ENCODE results near the gene TAF5L.
A peak's percentile ranks its signal among the peaks of the same experiment; 100 is the strongest.

TAF5L gene

DNA sequence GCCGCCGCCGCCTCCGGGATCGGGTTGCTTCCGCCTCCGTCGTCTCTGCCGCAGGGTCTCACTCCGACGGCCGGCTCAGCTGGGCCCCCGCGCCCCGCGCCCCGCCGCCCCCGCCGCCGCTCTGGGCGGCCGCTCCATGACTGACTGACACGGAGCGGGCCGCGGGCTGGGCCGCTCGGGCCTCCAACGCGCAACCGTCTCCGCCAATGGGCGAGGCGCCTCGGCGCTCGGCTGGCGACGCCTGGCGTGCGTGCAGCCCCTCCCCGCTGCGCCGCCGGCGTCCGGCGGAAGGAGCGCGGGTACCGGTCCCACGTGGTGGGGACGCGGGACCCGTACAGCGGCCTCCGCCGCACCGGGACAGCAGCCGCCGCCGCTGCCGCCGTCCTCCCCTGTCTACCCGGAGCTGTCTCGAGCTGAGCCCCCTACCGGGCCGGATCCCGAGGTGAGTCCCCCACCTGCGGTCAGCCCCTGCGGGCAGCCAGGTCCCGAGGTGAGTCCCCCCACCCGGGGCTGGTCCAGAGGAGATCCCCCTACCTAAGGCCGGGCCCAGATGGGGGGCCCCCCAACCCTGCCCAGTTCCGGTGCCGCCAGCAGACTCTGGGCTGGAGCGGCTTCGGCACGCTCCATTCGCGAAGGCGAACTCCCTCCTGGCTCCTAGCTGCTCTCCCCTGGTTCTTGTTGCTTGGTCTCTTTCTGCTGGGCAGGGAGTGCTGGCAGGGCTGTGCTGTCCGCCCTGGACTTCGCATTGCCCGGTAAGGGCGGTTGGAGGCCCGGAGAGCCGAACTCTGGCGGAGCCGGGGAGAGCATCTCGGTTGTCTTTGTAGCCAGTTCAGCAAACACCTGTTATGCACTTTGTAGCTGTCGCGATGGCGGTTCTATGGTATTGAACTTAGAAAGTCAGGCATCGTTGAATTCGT, at the start of gene TAF5L, which contains the start of gene URB2:
Gene TAF5L (minus strand): TSS at position 208 of the 917 bp plus-strand sequence. CDS start 11,640 bp downstream, outside the sequence.
Gene URB2 (plus strand): TSS at position 333 of the 917 bp plus-strand sequence. CDS start 1,387 bp downstream, outside the sequence.
- peak; percentile 89 for DNase-seq

DNA sequence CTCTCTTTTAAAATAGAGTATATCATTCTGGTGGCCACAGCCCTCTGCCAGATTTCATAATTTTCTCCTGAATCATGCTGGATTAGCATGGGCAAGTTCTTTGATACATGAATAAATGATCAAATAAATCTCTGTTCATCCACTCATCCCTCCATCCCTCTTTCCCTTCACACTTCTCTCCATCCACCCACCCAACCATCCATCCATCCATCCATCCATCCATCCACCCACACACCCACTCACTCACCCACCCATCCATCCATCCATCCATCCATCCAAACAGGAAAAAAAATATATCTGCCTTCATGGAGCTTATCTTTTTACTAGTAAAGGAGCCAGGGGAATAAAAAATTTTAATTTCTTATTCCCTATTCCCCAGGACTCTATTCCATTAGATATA, 49.5 kb upstream of the TAF5L start:
- no peak for DNase-seq

DNA sequence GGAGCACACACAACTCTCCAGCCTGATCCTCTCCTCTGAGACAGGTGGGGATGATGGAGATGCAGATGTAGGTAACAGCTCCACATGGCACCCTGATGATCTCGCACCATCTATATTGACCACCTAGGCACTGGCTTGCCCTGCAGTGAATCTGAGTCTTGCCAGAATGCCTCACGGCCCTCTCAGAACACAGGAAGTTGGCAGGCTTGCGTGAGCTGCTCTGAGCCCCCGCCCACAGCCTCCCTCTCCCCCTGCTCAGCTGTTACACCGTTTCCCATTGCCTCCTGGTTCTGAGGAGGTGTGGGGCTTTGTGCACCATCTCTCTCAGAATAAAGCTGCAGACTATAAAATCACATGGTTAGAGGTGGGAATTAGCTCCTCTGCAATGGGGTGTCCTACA, 48.1 kb upstream of the TAF5L start:
- no peak for DNase-seq

DNA sequence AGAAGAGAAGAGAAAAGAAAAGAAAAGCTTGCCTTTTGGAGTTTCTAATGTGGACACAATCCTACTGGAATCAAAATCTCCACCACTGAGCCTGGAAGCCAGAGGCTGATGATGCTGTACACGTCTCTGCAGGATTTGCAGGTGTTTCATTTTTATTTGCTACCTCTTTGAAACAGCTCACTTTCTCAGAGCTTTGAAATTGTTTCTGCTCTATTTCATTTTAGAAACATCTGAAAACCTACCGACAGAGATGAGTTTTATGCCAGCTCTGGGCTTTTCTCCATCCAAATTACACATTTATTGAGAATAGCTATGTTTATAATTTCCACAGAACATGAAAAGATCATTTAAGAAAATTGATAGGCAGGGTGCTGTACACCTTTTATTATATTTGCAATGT, 46.3 kb upstream of the TAF5L start:
- no peak for DNase-seq

DNA sequence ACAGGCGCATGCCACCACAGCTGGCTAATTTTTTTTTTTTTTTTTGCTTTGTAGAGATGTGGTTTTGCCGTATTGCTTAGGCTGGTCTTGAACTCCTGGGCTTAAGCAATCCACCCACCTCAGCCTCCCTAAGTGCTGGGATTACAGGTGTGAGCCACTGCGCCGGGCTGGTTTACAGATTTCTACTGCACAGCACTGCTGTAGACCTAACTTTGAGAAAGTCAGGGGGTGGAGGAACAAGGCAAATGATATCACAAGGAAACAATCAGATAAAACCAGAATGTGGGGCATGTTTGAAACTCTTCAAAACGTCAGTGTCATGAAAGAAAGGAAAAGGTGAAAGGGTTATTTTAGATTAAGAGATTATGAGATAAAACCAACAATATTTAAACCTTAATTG, 45.4 kb upstream of the TAF5L start:
- DNase-seq, result no peak

DNA sequence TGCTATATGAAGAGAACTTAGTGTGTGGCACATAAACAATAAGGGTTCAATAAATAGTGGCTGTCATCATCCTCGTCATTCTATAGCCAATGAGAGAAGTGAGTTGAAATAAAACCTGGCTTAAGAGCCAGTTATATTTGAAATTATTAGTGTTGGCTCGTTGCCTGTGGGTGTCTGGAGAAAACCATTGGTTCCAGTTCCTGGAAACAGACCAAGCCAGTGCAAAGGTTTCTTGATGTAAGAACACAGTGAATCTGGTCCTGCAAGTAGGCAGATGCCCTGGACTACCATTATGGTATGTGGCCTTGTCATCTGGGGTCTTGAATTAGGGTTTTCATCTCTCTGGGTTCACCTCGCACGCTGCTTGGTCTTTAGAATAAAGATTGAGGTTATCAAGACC, 43.4 kb upstream of the TAF5L start:
- DNase-seq, result no peak

DNA sequence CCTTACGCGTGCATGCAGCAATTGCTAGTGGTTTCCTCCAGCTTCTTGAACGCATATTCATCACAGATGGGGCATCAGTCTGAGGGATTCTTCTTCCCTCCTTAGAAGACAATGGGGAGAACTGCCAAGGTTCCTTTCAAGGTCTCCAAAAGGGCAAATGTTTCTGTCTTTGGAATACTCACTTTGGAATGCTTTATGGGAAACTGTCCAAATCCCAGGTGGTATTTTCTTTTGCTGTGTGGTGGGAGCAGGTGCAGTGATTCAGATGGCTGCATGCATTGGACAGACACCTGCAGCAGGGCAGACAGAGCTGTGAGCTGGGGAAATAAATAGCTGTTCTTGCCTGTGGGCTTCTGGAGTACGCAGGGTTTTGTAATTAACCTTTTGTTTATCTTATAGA, 40.7 kb upstream of the TAF5L start:
- peak; percentile 5 for DNase-seq

DNA sequence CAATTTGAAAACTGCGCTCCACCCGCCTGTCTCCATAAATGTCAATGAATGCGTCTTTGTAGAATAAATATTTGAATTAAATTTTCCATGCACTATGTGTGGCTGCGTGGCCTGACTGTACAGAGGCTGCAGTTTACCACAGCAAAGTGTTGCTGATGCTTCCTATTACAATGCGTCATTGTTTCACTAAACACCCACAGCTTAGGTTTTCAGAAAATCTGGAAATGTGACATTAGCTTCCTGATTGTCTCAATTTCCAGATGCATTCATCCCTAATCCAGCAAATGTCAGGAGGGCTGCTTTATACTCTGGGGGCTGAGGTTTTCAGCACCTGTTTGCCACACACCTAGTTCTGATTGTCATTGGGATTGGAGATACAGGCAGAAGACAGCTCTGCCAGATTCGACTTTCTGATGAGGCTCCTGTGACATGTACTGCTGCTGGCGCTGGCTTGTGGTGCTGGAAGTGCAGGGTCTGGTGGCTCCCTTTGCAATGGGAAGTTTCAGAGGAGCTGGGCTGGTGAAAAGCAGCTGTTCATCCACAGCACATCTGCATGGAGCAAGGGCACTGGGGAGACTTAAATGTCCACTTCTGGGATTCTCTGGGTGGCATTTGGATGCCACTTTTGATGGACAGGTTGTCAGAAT, 40.1 kb upstream of the TAF5L start:
- no peak for DNase-seq

DNA sequence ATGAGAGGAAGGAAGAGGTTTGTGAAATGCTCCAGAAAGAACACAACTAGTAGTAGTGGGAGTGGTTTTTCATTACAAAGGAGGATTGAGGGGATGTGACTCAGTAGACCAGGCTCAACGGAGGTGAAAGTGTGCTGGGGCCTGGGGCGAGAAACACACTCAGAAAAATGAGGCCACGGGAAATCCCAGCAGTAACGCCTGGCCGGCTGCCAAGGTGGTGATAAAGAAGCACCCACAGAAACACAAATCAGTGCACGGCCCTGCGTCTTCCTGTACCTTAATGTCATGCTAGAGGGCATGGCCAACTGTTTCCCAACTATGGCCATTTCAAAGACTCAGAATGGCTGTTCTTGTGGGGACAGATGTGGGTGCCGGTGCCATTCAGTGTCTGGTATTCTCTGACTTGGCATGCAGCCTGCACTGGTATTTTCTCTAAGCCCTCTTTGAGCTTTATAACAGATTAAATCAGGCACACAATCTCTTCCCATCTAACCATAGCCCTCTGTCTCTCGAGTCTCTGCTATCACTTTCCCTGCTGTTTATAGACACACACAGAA, 38.3 kb upstream of the TAF5L start:
- DNase-seq, result peak; percentile 3

DNA sequence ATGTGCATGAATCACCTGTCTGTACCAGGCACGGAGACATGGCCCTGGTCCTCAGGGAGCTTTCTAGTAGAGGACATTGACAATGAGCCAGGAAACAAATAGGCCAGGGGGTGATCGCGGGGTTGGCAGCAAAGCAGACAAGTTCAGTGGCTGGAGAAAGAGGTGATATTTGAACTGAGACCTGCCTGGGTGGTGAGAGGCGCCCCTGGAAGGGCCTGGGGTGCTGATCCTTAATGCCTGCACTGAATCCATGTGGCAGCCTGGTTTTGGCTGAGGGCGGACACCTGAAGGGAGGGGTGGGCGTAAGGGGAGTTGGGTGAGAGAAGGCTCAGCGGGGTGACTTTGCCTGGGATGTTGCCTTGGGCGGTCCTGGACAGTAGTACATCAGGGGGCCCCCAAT, 36.0 kb upstream of the TAF5L start:
- DNase-seq, result no peak

DNA sequence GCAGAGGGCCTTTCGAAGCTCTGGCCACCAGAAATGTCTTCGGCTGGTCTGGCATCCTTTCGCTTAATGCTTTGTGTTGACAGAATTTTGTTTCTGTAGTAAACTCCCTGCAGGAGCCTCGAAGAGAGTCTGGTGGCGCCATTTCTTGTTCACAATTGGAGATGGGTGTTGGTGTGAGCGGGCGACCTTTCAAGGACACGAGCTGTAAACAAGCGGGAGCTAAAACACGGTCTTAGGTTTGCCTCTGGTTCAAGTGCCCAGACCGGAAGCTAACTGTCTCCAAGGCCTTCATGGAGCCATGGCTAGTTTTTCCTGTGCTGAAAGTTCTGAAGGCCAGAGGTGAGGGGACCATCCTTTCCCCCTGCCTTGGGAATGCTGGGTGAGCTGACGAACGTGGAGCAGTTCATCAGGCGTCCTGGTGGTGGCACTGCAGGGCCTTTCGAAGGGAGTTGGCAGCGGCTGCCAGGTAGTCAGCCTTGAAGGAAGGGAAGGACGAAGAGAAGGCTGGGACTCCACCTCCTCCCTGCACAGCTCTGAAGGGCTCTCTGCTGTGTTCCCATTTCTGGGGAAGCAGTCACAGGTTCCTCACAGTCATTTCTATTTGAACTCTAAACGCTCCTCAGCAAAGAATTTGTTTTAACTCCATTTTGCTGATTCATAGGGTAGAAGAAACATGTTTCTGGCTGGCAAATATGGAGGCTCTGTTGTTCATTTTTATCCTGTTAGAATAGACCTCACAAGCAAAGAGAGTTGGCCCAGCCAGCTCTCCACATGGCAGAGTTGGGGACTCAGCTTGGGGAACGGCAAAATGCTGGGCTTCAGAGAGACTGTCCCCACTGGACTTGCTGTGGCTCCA, 35.3 kb upstream of the TAF5L start:
- peak; percentile 64 for DNase-seq

DNA sequence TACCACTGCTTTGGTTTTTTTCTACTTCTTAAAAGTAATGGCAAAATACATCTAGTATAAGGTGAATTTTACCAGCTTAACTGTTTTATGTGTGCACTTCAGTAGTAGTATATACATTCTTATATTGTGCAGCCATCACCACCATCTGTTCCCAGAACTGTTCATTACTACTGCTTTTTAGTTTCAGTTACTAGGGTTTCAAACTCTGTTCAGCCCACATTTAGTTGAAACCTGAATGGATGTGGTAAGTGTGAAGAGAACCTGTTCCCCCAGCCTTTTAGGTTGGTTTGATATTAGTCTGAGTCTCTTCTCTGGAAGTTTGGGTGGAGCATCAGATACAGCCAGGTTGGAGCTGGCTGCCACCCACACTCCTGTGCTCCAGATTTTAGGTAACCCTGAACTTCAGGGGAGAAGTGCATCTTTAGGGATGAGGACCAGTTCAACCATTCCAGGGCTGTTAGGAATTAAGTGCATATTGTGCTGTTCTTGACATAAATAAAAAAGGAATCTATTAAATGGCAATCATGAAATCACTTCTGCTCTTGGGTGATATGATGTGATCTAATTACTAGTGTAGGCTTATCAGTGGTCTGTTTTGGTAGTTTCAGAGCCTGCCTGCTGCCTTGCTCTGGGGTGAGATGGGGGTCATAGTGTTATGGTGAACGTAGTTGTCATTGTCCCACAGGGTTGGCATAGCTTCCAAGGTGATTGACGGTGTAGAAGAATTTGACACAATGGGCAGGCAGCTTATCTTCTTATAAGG, 32.3 kb upstream of the TAF5L start:
- DNase-seq, result no peak

DNA sequence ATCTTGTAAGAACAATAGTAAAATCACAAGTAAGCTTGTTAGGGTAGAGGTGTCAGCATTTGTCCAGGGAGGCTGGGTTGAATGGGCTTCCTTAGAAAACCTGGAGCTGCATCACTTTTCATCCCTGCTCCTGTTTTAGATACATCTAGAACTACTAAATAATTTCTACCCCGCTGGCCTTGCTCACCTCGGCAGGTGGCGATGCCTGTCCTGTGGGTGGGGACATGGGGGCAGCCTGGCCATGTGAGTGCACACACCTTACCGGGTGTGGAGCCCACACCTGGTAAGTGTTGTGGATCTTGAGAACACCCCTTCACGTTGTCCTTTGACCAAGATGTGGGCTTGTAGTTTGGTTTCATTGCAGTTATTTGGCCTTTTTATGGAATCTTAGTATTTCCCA, 29.9 kb upstream of the TAF5L start:
- DNase-seq, result no peak

DNA sequence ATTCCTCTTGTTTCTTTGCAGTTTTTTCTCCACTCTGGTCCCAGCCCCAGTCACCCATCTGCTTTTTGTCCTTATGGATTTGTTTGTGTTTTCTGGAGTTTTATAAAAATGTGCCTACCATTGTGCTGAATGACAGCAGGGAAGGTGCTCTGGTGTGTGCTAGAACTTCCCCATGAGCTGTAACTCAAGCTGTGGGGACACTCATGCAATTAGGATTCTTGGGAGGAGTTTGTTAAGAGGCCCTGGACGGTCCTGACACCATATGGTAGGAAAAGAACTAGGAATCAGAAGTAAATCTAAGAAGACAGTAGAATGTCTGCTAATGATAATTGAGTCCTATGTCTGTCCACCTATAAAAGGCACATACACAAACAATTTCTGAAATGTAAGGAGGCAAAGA, 27.5 kb upstream of the TAF5L start:
- no peak for DNase-seq

DNA sequence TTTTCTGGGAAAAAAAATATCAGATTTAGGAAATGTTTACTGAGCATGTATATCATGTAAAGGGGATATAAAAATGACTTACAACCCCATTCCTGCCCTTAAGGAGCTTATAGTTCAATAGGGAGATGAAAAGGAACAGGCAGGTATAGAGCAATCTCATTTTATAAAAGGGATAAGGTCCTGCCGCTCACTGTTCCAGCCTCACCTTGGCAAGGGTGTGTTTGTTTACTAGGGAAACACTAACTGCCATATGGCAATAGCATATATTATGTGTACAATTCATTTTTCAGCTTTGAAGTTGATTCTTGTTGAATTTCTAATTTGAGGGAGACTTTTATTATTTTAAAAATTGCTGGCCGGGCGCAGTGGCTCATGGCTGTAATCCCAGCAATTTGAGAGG, 25.6 kb upstream of the TAF5L start:
- DNase-seq, result no peak

DNA sequence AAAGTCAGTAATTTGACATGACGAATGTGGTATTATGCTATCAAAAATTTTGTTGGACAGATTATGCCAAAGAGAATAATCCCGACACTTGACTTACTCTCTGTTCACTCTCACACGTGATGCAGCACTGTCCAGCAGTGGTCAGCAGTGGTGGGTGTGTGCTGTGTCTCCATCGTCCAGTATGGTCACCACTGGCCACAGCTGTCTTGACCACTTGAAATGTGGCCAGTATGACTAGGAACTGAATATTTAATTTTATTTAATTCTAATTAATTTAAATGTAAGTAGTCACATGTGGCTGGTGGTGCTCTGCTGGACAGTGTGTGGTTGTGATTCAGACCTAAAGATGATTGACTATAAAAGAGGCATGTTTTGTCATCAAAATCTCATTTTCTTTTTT, 24.1 kb upstream of the TAF5L start:
- no peak for DNase-seq

DNA sequence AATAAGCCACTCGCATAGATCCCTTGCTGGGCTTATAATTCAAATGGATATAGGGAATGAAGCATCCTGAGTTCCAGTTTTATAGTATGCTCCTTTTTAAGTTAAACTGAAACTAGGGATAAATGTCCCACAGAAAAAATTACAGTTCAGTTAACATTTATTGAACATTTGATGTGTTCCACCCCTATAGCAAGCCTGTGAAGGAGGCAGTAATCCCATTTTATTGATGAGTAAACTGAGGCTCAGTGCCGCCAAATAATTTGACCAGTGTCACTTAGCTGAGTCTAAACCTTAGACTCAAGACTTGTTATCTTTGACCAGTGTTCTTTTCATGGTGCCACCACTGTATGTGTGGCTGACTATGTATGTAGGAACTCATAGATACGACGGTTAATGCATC, 22.5 kb upstream of the TAF5L start:
- DNase-seq, result no peak

DNA sequence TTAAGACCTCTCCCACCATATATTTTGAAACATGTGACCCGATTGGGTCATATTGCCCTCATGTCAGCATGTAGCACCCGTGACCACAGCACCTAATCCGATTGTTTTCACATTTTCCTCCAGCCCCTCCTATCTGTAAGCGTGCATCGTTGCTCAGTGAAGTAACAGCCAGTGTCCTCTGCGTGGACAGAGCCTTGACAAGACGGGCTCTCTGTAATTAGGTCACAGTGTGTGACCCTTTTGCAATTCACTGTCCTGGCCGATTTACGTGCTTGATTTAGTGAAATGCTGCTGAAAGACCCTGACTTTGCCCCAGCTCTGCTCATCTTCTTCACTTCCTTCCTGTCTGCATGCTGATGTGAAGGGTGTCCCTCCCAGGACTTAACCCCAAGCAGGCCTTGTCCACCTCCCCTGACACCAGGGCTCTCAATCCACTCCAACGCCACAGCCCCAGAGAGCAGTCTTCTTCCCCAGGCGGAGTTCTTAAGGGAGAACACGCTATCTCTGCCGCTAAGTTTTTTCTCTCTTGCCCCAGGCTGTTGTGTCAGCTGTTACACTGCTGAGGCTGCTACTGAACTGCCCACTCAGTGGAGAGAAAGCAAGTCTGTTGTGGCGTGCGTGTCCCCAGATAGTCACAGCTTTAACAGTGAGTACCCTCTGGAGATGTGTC, 19.5 kb upstream of the TAF5L start:
- no peak for DNase-seq

DNA sequence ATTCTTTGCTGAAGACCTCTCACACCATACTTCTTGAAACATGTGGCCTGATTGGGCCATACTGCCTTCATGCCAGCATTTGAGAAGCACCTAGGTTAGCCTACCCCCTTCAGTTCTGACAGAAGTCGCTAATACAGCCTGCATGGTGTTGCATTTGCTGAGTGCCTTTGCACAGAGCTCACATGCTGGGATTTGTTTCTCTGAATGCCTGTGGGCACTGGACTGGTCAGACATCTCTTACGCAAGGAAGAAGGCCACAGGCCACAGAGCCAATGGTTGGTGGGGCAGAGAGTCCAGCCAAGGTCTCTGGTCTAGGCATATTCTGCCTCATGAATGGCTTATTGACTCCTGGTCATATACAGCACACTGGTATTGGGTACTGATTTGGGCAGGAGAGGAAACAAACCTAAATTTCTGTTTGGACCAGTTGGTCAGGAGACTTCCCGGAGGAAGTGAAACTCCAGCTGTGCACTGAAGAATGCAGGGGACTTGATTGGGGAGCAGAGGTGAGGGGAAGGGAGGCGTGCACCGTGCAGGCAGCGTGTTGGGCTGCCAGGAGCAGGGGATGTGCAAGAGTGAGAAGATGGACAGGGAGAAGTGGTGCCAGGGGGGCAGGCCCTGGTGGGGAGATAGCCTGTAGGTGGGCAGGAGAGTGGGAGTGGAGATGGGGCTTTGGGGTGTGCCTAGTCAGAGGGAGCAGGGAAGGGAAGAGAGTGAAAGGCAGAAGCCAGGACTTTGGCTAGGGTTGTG, 18.2 kb upstream of the TAF5L start:
- no peak for DNase-seq

DNA sequence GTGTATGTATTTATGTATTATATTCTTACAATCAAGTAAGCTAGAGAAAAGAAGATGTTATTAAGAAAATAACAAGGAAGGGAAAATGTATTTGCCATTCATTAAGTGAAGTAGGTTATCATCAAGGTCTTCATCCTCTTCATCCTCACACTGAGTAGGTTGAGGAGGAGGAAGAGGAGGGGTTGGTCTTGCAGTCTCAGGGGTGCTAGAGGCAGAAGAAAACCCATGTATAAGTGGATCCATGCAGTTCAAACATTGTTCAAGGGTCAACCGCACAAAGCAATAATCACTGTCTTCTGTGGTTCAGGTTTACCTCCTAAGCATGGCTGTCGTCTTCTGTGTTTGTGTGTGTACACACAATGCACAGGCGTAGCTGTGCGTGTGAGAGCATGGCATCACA, 17.0 kb upstream of the TAF5L start:
- DNase-seq, result no peak

DNA sequence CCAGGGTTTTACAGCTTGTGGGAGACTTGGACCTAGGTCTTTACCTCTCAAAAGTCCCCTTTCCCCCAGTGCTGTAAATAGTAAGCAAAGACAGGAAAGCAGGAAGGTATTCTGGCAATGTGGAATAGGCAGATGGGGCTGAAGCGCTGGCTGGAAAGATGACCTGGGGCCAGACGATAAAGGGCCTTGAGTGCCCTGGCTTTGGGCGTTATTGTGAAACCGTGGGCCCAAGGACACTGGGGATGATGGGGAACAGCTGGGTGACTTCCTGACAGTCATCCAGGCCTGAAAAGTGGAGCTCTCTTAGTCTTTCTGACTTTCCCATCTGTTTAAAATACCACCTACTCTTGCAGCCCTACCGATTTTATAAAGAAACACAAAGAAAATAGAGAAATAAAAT, 16.5 kb upstream of the TAF5L start:
- DNase-seq, result no peak

Measured in fibroblast of skin of right biceps (primary cell).